ENCODE measurements around the gene DHX36.

The DHX36 gene

GRCh38 chr3:154247806-154248415 lies 76.4 kb downstream of the DHX36 start:
- no peak overlapping the region for H3K4me3 ChIP-seq (replicated peaks; ENCODE audit: low read depth, low read length)
- TF ChIP-seq, protein P1, sequence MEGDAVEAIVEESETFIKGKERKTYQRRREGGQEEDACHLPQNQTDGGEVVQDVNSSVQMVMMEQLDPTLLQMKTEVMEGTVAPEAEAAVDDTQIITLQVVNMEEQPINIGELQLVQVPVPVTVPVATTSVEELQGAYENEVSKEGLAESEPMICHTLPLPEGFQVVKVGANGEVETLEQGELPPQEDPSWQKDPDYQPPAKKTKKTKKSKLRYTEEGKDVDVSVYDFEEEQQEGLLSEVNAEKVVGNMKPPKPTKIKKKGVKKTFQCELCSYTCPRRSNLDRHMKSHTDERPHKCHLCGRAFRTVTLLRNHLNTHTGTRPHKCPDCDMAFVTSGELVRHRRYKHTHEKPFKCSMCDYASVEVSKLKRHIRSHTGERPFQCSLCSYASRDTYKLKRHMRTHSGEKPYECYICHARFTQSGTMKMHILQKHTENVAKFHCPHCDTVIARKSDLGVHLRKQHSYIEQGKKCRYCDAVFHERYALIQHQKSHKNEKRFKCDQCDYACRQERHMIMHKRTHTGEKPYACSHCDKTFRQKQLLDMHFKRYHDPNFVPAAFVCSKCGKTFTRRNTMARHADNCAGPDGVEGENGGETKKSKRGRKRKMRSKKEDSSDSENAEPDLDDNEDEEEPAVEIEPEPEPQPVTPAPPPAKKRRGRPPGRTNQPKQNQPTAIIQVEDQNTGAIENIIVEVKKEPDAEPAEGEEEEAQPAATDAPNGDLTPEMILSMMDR (IDR thresholded peaks at IDR 0.05; ENCODE audit: low read depth, low read length, missing control alignments), result no peak
- DNase-seq (ENCODE audit: extremely low read depth, low read depth), result no peak

DNA sequence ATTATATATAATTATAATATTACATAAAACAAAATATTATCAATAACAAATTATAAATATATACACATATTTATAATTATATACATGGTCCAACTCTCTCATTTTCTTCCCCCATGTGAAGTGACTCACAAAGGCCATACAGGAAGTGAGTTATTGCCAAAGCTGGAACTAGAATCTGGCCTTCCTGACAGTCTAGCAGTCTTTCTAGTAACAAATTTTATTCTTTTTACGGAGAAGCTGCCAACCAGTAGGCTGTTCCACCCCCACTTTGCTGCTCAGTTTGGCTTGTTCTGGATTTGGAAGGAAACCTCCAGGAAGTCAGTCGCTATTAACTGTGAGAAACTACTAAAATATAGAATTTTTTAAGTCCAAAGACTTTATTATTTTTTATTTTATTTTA lies 79.6 kb downstream of the DHX36 start:
- no peak overlapping the region for H3K4me3 ChIP-seq (replicated peaks; ENCODE audit: low read depth, low read length)
- DNase-seq (ENCODE audit: extremely low read depth, low read depth), result no peak
- TF ChIP-seq, protein P1 (IDR thresholded peaks at IDR 0.05; ENCODE audit: low read depth, low read length, missing control alignments), result no peak

GRCh38 chr3:154243353-154243752 lies 80.9 kb downstream of the DHX36 start:
- H3K4me3 ChIP-seq (replicated peaks; ENCODE audit: low read depth, low read length), result no peak overlapping the region
- TF ChIP-seq, protein P1 (IDR thresholded peaks at IDR 0.05; ENCODE audit: low read depth, low read length, missing control alignments), result no peak

GRCh38 chr3:154242766-154243165 lies 81.5 kb downstream of the DHX36 start:
- H3K4me3 ChIP-seq (replicated peaks; ENCODE audit: low read depth, low read length), result no peak overlapping the region
- DNase-seq (ENCODE audit: extremely low read depth, low read depth), result no peak
- TF ChIP-seq, protein P1 (IDR thresholded peaks at IDR 0.05; ENCODE audit: low read depth, low read length, missing control alignments), result no peak

More at GRCh38 chr3:154243353-154243752, 80.9 kb downstream of the DHX36 start:
- no peak for DNase-seq (ENCODE audit: extremely low read depth, low read depth)

DNA sequence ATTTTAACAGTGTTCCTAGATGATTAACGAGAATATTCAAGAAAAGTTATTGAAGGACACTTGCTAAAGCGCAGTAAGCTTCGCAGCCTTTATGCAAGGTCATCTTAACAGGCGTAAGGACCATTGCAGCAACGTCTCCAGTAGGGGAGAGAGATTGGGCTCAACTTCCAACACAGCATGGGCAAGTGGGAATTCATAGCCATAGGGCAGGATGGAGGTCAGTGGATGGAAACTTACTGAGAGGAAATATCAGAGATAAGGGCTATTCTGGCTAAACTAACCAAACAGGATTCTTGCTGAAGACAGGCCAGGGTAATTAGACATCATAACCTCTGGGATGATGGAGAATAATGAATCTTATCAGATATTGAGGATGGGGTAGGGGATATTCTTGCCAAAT lies 82.8 kb downstream of the DHX36 start:
- DNase-seq (ENCODE audit: extremely low read depth, low read depth), result no peak
- TF ChIP-seq, protein P1 (IDR thresholded peaks at IDR 0.05; ENCODE audit: low read depth, low read length, missing control alignments), result no peak
- H3K4me3 ChIP-seq (replicated peaks; ENCODE audit: low read depth, low read length), result no peak overlapping the region

GRCh38 chr3:154240235-154240634 lies 84.1 kb downstream of the DHX36 start:
- DNase-seq (ENCODE audit: extremely low read depth, low read depth), result no peak
- TF ChIP-seq, protein P1 (IDR thresholded peaks at IDR 0.05; ENCODE audit: low read depth, low read length, missing control alignments), result no peak
- H3K4me3 ChIP-seq (replicated peaks; ENCODE audit: low read depth, low read length), result no peak overlapping the region

DNA sequence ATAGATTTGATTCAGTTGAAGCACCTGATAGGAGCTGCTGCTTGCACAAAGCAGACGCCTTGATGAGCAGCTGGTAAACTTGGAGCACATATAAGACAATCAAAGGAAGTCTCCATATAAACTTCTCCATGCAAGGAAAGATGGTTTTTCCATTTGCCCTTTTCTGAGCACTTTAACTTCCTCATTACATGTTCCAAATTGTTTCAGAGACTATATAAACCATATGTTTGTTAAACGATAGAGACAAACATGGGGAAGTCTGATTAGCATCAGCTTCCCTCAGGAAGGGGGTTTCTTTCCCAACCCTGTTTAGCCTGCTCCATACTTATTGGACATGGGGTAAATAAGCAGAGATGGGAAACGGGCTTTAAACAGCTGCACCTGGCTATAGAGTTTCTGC lies 88.0 kb downstream of the DHX36 start:
- no peak for DNase-seq (ENCODE audit: extremely low read depth, low read depth)
- H3K4me3 ChIP-seq (replicated peaks; ENCODE audit: low read depth, low read length), result no peak overlapping the region
- TF ChIP-seq, protein P1 (IDR thresholded peaks at IDR 0.05; ENCODE audit: low read depth, low read length, missing control alignments), result no peak

Measured in HFF-Myc (cell line).